PC-9 (cell line): ENCODE data around the gene PTGDR2. TPM values are rescaled to one million over a fixed set of nuclear protein-coding genes. Genes with fewer than 3 reads are reported as not detected.

Source experiments
- BruUV-seq: library from RNA; stranded (reverse); fragments of 400-500 nt; replicated peaks from 2 replicates; lab custom pipeline; 2021; lab: Mats Ljungman, UMichigan
- CTCF ChIA-PET: fragments of 300-600 bp; sonication (Branson Sonifier 250); formaldehyde crosslinking; loops from one replicate; lab custom pipeline; 2022; ENCODE audit warnings: antibody characterized with exemption; lab: Charles Lee
- POLR2A ChIA-PET: fragments of 300-600 bp; sonication (Branson Sonifier 250); formaldehyde crosslinking; loops from one replicate; lab custom pipeline; 2022; ENCODE audit warnings: antibody characterized with exemption; ENCODE audit not compliant: unreplicated experiment; lab: Charles Lee
- DNase-seq, 2 experiments: peaks; one replicate each; pipeline versions ENCODE4 v3.0.0 to v3.0.0-alpha.2; 2015 to 2022; ENCODE audit warnings: mixed read lengths in 1 of 2
- H2AFZ ChIP-seq: fragments of 200-600 bp; sonication (generic); 2 replicates; pipeline ENCODE4 v1.8.1; 2017; ENCODE audit warnings: antibody characterized with exemption
- H3F3A ChIP-seq: fragments of 200-600 bp; sonication (generic); 2 replicates; pipeline ENCODE4 v1.8.1; 2017; ENCODE audit warnings: antibody characterized with exemption, mild to moderate bottlenecking, low read depth; ENCODE audit not compliant: insufficient read depth
- H3K27ac ChIP-seq: fragments of 200-600 bp; sonication (generic); 2 replicates; pipeline ENCODE4 v1.6.1; 2016; ENCODE audit warnings: mixed run types
- H3K27me3 ChIP-seq: fragments of 200-600 bp; sonication (generic); 2 replicates; pipeline ENCODE4 v1.6.1; 2016; ENCODE audit warnings: low read depth, mixed run types; ENCODE audit not compliant: insufficient read depth
- H3K36me3 ChIP-seq: fragments of 200-600 bp; sonication (generic); 2 replicates; pipeline ENCODE4 v1.6.1; 2016; ENCODE audit warnings: low read depth, mixed run types
- H3K4me1 ChIP-seq: fragments of 200-600 bp; sonication (generic); replicated peaks from 2 replicates; pipeline ENCODE4 v1.6.1; 2016; ENCODE audit warnings: mixed run types; ENCODE audit not compliant: insufficient read depth
- H3K4me2 ChIP-seq: fragments of 200-600 bp; sonication (generic); 2 replicates; pipeline ENCODE4 v1.6.1; 2017; ENCODE audit warnings: mixed run types
- H3K4me3 ChIP-seq: fragments of 200-600 bp; sonication (generic); 2 replicates; pipeline ENCODE4 v1.6.1; 2016; ENCODE audit warnings: mixed run types
- H3K79me2 ChIP-seq: fragments of 200-600 bp; sonication (generic); 2 replicates; pipeline ENCODE4 v1.6.1; 2017; ENCODE audit warnings: low read depth, mixed run types
- H3K9me2 ChIP-seq: fragments of 200-600 bp; sonication (generic); 2 replicates; pipeline ENCODE4 v1.8.1; 2017; ENCODE audit warnings: mild to moderate bottlenecking; ENCODE audit not compliant: insufficient read depth
- H3K9me3 ChIP-seq: fragments of 200-600 bp; sonication (generic); 2 replicates; pipeline ENCODE4 v1.8.1; 2016; ENCODE audit warnings: low read depth; ENCODE audit not compliant: insufficient read depth
- H4K20me1 ChIP-seq: fragments of 200-600 bp; sonication (generic); 2 replicates; pipeline ENCODE4 v1.8.1; 2017; ENCODE audit not compliant: insufficient read depth
- EZH2 ChIP-seq: fragments of 200-600 bp; sonication (generic); IDR thresholded peaks from 2 replicates; pipeline ENCODE4 v1.8.0; 2017; ENCODE audit warnings: antibody characterized with exemption, low read depth
- intact Hi-C: fragments of 100-400 bp; cut with micrococcal nuclease; formaldehyde crosslinking; loops from one replicate; pipeline ENCODE4 v1.10.0; 2022; ENCODE audit not compliant: unreplicated experiment
- total RNA-seq: library from RNA; stranded (reverse); gene quantifications from 2 replicates; pipeline ENCODE4 v1.2.3, GENCODE V29; 2021
- TF ChIP-seq, protein P1 (sequence below): fragments of 200-600 bp; sonication (generic); conservative IDR thresholded peaks from 2 replicates; pipeline ENCODE4 v1.6.1; 2017; ENCODE audit warnings: mixed run types, antibody characterized with exemption, mild to moderate bottlenecking, moderate library complexity

The PTGDR2 gene
- total RNA-seq, 1 experiment from 2014 or later: not detected

DNA sequence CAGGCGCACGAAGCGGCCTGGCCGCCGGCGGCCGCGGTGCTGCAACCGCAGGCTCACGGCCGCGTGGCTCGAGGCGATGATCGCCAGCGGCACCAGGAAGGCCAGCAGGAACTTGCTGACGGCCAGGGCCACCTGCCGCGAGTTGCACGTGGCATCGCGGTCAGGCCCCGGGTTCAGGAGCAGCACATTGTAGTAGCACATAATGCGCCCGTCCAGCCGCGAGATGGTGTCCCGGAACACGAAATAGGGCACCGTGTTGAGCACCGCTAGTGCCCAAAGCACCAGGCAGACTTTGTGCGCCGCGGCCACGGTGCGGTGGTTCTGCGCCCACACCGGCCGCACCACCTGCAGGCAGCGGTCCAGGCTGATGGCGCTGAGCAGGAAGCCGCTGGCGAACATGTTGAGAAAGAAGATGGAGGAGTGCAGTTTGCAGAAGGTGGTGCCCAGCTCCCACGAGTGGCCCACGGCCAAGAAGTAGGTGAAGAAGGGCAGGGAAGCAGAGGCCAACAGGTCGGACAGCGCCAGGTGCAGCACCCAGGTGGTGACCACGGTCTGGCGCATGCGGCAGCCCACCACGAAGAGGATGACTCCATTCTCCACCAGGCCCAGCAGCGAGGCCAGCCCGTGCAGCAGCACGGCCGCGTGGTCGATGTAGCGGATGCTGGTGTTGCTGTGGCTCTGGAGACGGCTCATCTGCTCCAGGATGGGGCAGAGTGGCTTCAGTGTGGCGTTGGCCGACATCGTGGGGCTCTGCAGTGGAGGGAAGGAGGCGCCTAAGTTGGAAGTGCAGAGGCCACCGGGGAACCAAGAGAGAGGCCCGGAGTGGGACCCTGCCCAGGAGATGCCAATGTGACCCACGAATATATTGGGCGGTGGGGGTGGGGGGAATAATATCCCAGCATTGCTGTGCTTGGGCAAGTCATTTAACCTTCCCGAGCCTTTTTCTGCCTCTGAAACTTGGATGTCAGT is 2.5 kb downstream of the PTGDR2 start:
- Histone ChIP-seq H3K27ac (no peak overlapping the region), H3K36me3 (peaks cover 18% of the 10 kb centered on the region), H2AFZ (no peak overlapping the region), H3K9me2 (no peaks in the 10 kb centered on the region), H3K79me2 (no peaks in the 10 kb centered on the region), H3K27me3 (no peaks in the 10 kb centered on the region), H3K9me3 (no peaks in the 10 kb centered on the region), H3F3A (no peaks in the 10 kb centered on the region), H4K20me1 (no peaks in the 10 kb centered on the region; the same call in 1 of the 2 replicates), H3K4me2 (no peak overlapping the region), H3K4me1 (no peaks in the 10 kb centered on the region), H3K4me3 (no peak overlapping the region)
- POLR2A ChIA-PET: no interaction called here
- no TSS peak for BruUV-seq
- intact Hi-C loops: no loop called here
- DNase-seq: no peak
- TF ChIP-seq, protein P1, sequence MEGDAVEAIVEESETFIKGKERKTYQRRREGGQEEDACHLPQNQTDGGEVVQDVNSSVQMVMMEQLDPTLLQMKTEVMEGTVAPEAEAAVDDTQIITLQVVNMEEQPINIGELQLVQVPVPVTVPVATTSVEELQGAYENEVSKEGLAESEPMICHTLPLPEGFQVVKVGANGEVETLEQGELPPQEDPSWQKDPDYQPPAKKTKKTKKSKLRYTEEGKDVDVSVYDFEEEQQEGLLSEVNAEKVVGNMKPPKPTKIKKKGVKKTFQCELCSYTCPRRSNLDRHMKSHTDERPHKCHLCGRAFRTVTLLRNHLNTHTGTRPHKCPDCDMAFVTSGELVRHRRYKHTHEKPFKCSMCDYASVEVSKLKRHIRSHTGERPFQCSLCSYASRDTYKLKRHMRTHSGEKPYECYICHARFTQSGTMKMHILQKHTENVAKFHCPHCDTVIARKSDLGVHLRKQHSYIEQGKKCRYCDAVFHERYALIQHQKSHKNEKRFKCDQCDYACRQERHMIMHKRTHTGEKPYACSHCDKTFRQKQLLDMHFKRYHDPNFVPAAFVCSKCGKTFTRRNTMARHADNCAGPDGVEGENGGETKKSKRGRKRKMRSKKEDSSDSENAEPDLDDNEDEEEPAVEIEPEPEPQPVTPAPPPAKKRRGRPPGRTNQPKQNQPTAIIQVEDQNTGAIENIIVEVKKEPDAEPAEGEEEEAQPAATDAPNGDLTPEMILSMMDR: no peak
- no peak for TF ChIP-seq EZH2
- CTCF ChIA-PET: no interaction called here

DNA sequence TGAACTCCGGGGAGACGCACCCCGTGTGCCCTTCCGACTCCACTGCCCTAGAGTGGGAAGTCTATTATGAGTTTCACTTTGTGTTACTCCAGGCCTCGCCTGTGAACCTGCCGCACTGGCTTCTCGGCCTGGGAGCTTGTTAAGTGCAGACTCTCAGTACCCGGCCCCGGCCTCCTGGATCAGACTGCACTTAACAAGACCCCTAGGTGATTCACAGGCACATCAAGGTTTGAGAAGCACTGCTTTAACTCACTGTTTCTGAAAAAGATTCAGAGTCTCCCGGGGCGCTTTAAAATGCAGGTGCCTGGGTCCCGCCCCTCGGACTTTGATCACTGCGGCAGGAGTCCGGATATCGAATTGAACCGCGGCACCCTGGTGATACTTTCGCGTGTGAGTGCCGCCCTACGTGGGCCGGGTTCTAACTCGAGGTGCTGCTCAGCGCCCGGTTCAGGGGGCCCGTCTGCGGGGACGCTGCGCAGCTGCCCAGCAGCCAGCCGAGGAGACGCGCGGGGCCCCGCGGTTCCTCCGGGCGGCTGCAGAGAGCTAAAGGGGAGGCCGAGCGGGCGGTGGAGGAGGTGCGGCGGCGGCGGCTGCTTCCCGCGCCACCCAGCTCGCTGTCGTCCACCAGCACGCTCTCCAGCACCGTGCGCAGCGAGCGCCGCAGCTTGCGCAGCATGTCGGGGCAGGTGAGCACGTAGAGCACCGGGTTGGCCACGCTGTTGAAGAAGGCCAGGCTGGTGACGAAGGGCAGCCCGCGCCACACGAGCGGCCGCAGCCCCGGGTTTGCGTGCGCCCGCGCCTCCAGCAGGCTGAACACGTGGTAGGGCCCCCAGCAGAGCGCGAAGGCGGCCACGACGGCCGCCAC is 3.4 kb downstream of the PTGDR2 start:
- H3K27me3 ChIP-seq: no peaks in the 10 kb centered on the region
- no peaks in the 10 kb centered on the region for H3K4me1 ChIP-seq
- no peaks in the 10 kb centered on the region for H3K9me2 ChIP-seq
- no peak overlapping the region for H3K4me3 ChIP-seq
- POLR2A ChIA-PET: no interaction called here
- H4K20me1 ChIP-seq: peaks cover under 1% of the 10 kb centered on the region; the same call in 1 of the 2 replicates
- no peak for DNase-seq
- BruUV-seq: no TSS peak
- H3K36me3 ChIP-seq: peaks cover 24% of the 10 kb centered on the region
- TF ChIP-seq, protein P1: no peak
- no peak for TF ChIP-seq EZH2
- CTCF ChIA-PET: no interaction called here
- intact Hi-C loops: no loop called here
- no peak overlapping the region for H3K4me2 ChIP-seq
- H2AFZ ChIP-seq: no peak overlapping the region
- no peaks in the 10 kb centered on the region for H3K9me3 ChIP-seq
- no peaks in the 10 kb centered on the region for H3F3A ChIP-seq
- H3K27ac ChIP-seq: no peak overlapping the region
- H3K79me2 ChIP-seq: no peaks in the 10 kb centered on the region

DNA sequence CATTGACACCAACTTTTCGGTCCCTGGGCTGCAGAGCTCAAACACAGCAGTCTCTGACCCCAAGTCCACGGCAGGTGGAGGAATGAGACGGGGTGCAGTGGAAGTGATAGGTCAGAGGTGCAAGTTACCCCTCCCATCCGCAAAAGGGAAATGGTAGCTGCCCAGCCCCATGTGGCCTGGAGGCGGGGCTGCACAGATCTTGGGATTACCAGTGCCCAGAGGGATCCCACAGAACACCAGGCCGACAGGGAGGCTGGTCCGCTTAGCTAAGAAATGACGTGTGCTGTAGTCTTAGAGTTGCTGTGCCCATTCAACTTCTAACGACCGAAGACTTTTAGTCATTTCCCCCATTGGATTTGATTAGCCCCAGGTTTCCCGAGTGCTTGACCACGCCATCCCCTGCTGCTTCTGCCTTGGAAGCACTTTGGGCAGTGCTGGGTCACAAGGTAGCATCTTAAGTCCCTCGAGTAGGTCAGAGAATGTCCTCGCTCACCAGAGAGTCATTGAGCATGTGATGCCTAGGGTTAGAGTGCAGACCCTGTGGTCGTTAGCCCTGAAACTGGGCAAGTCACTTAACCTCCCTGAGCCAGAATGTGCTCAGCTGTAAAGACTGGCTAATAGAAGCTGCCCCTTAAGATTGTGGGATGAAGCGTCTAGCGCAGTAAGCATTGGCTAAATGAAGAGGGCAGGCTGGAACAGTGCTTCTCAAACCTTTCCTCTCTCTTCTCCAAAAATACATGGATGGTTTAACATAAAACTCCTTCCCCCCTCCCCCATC is 4.2 kb downstream of the PTGDR2 start:
- Histone ChIP-seq H3F3A (no peaks in the 10 kb centered on the region), H2AFZ (no peak overlapping the region), H3K9me2 (no peaks in the 10 kb centered on the region), H3K4me3 (no peak overlapping the region), H3K9me3 (no peaks in the 10 kb centered on the region), H4K20me1 (peaks cover 6% of the 10 kb centered on the region; the same call in 1 of the 2 replicates), H3K27ac (no peak overlapping the region), H3K4me2 (no peak overlapping the region), H3K36me3 (peaks cover 24% of the 10 kb centered on the region), H3K4me1 (no peaks in the 10 kb centered on the region), H3K79me2 (no peaks in the 10 kb centered on the region), H3K27me3 (no peaks in the 10 kb centered on the region)
- intact Hi-C loops: no loop called here
- BruUV-seq: no TSS peak
- ChIA-PET CTCF (no interaction called here), POLR2A (no interaction called here)
- DNase-seq: no peak
- TF ChIP-seq, protein P1: no peak
- TF ChIP-seq EZH2: no peak
